ENCODE results near the gene PAK4. TPM values are rescaled to one million over a fixed set of nuclear protein-coding genes. Genes with fewer than 3 reads are reported as not detected.

Gene PAK4
- total RNA-seq, 1 donor from 2014 or later: 14.8 TPM

- intact Hi-C loops (cut with micrococcal nuclease): no loop called here
- DNase-seq: no peak
- Mint-ChIP-seq H3K36me3 (ENCODE audit: low read depth) (peaks cover 4% of the 10 kb centered on the region), H3K9me3 (no peaks in the 10 kb centered on the region), H3K27ac (no peak overlapping the region), H3K27me3 (no peaks in the 10 kb centered on the region), H3K4me3 (no peak overlapping the region), H3K4me1 (peaks cover 26% of the 10 kb centered on the region)
Observed at GRCh38 chr19:39130337-39131254, 5.0 kb downstream of the PAK4 start.

GRCh38 chr19:39131255-39131755 lies 5.7 kb downstream of the PAK4 start:
- intact Hi-C loops (cut with micrococcal nuclease): no loop called here
- peaks cover 23% of the 10 kb centered on the region for H3K4me1 Mint-ChIP-seq
- no peak overlapping the region for H3K27ac Mint-ChIP-seq
- H3K9me3 Mint-ChIP-seq: no peaks in the 10 kb centered on the region
- H3K36me3 Mint-ChIP-seq (ENCODE audit: low read depth): peaks cover 3% of the 10 kb centered on the region
- no peak overlapping the region for H3K4me3 Mint-ChIP-seq
- no peak for DNase-seq
- no peaks in the 10 kb centered on the region for H3K27me3 Mint-ChIP-seq

DNA sequence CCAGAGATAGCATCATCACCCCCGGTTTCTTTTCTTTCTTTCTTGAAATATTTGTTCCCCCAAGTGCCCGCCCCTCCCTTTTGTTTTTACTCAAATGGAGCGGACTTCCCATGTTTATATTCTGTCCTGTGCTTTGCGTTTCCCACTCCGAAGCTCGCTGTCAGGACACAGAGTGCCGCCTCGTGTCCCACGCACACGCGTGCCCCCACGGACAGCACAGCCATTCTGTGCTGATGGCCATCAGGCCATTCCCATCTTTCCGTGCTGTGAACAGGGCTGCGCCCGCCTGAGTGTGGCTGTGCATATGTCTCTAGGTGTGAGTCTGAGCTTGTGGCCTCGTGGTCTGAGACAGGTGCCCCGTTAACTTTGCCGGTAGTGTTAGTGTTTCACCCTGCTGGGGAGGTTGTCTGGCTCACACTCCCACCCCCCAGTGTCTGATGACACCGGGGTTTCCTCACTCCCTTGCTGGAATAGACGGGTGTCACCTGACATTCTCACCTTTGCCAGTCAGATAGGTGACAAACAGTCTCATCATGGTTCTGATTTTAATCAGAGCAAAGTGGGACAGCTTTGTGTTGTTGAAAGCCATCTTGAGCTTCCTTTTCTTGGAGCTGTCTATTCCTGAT lies 6.9 kb downstream of the PAK4 start:
- H3K4me3 Mint-ChIP-seq: no peak overlapping the region
- no peak for DNase-seq
- intact Hi-C loops (cut with micrococcal nuclease): no loop called here
- H3K9me3 Mint-ChIP-seq: no peaks in the 10 kb centered on the region
- peaks cover 17% of the 10 kb centered on the region for H3K4me1 Mint-ChIP-seq
- H3K36me3 Mint-ChIP-seq (ENCODE audit: low read depth): peaks cover 3% of the 10 kb centered on the region
- H3K27me3 Mint-ChIP-seq: no peaks in the 10 kb centered on the region
- H3K27ac Mint-ChIP-seq: no peak overlapping the region

DNA sequence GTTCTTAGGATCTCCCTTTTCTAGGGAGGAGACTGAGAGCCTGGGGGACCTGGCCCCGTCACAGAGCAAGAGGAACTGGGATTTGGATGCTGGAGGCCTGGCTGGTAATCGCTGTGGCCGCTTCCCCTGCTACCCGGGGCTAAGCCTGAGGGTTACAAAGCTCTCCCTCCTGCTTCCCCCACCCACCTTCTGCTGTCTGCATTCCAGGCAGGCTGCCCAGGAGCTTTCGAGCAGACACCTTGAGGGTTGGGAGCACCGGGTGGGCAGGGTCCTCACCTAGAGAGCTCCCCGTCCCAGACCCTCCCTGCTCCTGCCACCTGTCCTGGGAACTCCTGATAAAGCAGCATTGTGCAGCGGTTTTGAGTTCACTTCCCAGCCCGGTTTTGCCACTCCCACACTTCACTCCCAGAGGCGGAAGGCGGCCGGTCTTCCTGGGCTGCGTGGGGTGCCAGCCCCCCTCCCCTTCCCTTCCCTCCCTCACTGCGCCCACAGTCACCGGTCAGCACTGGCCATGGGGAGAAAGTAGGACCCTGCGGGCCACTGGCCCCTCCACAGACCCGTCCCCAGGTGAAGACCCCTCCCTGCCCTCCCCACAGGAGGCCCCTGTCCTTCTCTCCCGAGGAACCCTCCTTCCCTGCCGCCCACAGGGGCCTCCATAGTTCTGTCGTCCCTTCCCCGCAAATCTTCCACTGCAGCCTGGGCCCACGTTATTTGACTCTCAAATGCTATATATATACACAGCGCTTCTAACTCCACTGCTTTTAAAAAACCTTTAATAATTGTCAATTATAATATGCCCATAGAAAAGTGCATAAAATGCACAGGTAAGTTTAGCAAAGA lies 8.1 kb downstream of the PAK4 start:
- H3K27me3 Mint-ChIP-seq: no peaks in the 10 kb centered on the region
- H3K27ac Mint-ChIP-seq: no peak overlapping the region
- H3K36me3 Mint-ChIP-seq (ENCODE audit: low read depth): peaks cover 3% of the 10 kb centered on the region
- H3K4me3 Mint-ChIP-seq: no peak overlapping the region
- intact Hi-C loops (cut with micrococcal nuclease): no loop called here
- H3K4me1 Mint-ChIP-seq: peaks cover 16% of the 10 kb centered on the region
- no peak for DNase-seq
- H3K9me3 Mint-ChIP-seq: no peaks in the 10 kb centered on the region

- no peak overlapping the region for H3K27ac Mint-ChIP-seq
- H3K9me3 Mint-ChIP-seq: no peaks in the 10 kb centered on the region
- intact Hi-C loops (cut with micrococcal nuclease): no loop called here
- peaks cover 13% of the 10 kb centered on the region for H3K4me1 Mint-ChIP-seq
- H3K4me3 Mint-ChIP-seq: no peak overlapping the region
- H3K36me3 Mint-ChIP-seq (ENCODE audit: low read depth): no peaks in the 10 kb centered on the region
- H3K27me3 Mint-ChIP-seq: no peaks in the 10 kb centered on the region
- no peak for DNase-seq
Observed at GRCh38 chr19:39135701-39136100, 10.1 kb downstream of the PAK4 start.

DNA sequence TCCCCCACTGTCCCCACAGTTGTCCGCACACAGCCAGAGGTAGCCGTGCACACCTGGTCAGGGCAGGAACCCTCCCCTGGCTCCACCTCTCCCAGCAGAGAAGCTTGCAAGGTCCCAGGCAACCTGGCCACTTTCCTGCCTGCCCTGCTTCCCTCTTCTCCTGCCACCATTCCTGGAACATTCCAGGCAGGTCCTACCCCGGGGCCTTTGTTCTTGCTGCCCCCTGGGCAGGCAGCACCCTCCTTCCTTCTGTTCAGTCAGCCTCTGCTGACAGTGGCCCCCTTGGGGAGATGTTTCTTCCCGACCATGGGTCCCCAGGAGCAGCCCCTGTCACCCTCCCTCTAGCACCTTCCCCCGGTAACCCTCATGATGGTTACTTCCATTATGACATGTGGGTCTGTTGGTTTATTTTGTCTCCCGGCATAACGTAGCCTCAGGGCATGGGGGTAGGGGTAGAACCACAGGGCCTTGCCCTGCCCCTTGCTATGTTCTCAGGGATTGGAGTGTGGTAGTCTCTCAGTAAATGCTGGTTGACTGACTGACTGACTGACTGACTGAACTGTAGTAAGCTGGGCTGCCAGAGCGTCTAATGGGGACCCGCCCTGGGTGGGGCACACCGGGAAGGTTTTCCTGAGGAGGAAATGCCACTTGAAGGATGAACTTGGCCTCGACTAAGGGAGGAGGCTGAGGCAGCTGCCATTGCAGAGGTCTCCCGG lies 10.8 kb downstream of the PAK4 start:
- no peaks in the 10 kb centered on the region for H3K36me3 Mint-ChIP-seq (ENCODE audit: low read depth)

DNA sequence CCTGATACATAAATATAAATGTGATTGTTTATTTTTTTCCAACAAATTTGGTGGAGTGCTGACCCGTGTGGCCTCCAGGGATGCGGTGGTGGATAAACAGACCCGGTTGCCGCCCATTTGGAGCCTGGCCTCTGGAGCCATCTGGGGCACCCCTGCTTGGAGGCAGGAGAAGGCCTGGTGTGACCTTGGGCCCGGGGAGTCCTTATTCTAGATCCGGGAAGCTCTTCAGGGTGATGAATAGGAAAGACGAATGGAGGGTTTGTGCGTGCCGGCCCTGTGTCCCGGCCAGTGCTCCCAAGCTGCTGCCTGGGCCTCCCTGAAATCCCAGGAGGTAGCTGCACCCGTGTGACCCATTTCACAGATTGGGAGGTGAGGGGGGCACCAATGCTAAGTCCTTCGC lies 11.5 kb downstream of the PAK4 start:
- H3K27me3 Mint-ChIP-seq: no peaks in the 10 kb centered on the region
- peaks cover 11% of the 10 kb centered on the region for H3K4me1 Mint-ChIP-seq
- H3K4me3 Mint-ChIP-seq: no peak overlapping the region
- H3K9me3 Mint-ChIP-seq: no peaks in the 10 kb centered on the region
- no peak overlapping the region for H3K27ac Mint-ChIP-seq
- DNase-seq: no peak
- intact Hi-C loops (cut with micrococcal nuclease): no loop called here
- H3K36me3 Mint-ChIP-seq (ENCODE audit: low read depth): no peaks in the 10 kb centered on the region

More for the DNA sequence above, 10.8 kb downstream of the PAK4 start:
- peaks cover 12% of the 10 kb centered on the region for H3K4me1 Mint-ChIP-seq
- intact Hi-C loops (cut with micrococcal nuclease): no loop called here
- DNase-seq: no peak
- no peak overlapping the region for H3K27ac Mint-ChIP-seq
- no peaks in the 10 kb centered on the region for H3K27me3 Mint-ChIP-seq
- no peak overlapping the region for H3K4me3 Mint-ChIP-seq
- H3K9me3 Mint-ChIP-seq: no peaks in the 10 kb centered on the region

DNA sequence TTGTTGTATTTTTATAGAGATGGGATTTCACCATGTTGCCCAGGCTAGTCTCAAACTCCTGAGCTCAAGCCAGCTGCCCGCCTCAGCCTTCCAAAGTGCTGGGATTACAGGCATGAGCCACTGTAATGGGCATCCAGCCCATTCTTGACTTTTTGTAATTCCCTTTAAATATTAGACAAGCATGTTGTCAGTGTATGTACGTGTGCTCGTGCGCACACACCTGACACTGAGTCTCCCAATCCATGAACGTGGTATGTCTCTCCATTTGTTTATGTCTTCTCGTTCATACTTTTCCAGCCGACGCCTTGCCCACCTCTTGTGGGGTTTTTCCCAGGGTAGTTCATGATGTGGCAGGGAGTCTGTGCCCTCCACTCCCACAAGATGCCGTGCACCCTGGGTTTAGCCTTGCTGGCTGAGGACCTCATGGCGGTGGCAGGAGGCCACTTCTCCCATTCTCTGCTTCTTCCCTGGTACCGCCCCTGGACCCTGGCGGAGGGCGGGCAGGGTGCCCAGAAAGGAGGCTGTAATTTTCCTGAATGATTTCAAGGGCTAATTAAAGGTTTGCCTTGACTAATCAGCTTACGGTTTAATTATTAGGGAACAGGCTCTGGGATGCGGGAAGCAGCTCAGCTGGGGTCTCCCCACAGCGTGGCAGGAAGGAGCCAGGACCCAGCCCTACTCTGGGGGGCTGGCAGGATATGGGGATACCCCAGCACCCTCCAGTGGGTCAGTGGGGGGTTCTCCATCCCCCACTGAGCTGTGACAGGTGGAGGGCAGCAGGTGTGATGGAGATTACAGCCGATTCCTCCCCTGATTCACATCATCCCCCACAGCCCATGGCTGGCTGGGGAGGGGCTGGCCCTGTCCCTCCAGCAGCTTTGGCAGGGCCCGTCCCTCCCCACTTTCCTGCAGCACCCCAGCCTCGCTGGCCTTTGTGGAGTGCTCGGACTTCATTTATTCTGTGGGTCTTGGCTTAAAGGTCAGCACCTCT lies 12.9 kb downstream of the PAK4 start:
- DNase-seq: no peak
- no peaks in the 10 kb centered on the region for H3K36me3 Mint-ChIP-seq (ENCODE audit: low read depth)
- H3K27me3 Mint-ChIP-seq: no peaks in the 10 kb centered on the region
- H3K4me3 Mint-ChIP-seq: no peak overlapping the region
- H3K4me1 Mint-ChIP-seq: peaks cover 5% of the 10 kb centered on the region
- no peaks in the 10 kb centered on the region for H3K9me3 Mint-ChIP-seq
- intact Hi-C loops (cut with micrococcal nuclease): no loop called here
- no peak overlapping the region for H3K27ac Mint-ChIP-seq

DNA sequence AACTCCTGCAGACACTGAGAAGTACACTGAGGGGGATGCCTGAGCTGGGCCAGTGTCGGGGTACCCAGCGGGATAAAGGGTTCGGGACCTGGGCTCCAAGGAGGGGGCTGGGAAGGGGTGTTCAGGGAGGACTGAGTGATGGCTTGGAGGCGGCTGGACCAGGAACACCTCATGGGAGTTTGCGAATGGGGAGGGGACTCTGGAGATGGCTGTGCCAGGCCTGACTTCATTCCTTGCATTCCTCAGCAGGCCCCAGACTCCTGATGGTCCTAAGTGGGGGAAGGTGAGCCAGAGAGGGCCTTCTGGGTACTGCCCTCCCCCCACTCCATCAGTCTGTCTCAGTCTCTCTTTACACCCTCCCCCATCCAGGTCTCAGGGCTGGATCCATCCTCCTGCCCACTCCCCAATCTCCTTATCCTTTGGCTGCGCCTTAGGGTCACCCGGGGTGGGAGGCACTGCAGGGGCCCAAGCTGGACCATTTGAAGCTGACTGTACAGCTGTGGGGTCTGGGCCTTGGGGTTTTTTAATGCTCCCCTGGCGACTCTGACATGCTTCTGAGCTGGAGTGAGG lies 13.8 kb downstream of the PAK4 start:
- intact Hi-C loops (cut with micrococcal nuclease): no loop called here
- no peak for DNase-seq
- Mint-ChIP-seq H3K4me3 (no peak overlapping the region), H3K9me3 (no peaks in the 10 kb centered on the region), H3K27ac (no peak overlapping the region), H3K36me3 (ENCODE audit: low read depth) (no peaks in the 10 kb centered on the region), H3K4me1 (peaks cover 5% of the 10 kb centered on the region), H3K27me3 (no peaks in the 10 kb centered on the region)

- intact Hi-C loops (cut with micrococcal nuclease): no loop called here
- Mint-ChIP-seq H3K4me3 (no peak overlapping the region), H3K9me3 (no peaks in the 10 kb centered on the region), H3K27me3 (no peaks in the 10 kb centered on the region), H3K36me3 (ENCODE audit: low read depth) (no peaks in the 10 kb centered on the region), H3K27ac (no peak overlapping the region), H3K4me1 (peaks cover 10% of the 10 kb centered on the region)
- DNase-seq: no peak
Observed at GRCh38 chr19:39139971-39140453, 14.4 kb downstream of the PAK4 start.

DNA sequence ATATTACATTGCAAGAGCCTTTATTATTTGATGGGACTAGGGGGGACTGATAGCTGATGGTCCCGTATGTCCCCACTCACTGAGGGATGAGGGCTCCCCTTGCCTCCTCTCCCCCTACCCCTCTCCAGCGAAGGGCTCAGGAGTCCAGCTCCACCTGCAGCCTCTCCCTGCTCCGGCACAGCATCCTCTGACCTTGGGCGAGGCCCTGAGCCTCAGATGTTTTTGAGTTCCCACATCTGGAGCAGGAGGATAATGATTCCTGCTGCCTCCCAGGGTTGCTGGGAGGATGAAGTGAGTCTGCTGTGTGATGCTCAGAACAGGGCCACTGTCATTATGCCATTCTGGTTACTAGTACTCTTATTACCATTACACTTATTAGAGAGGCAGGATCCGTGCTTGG lies 15.0 kb downstream of the PAK4 start:
- intact Hi-C loops (cut with micrococcal nuclease): no loop called here
- no peaks in the 10 kb centered on the region for H3K27me3 Mint-ChIP-seq
- no peak overlapping the region for H3K4me3 Mint-ChIP-seq
- DNase-seq: no peak
- no peaks in the 10 kb centered on the region for H3K9me3 Mint-ChIP-seq
- peaks cover 10% of the 10 kb centered on the region for H3K4me1 Mint-ChIP-seq
- no peaks in the 10 kb centered on the region for H3K36me3 Mint-ChIP-seq (ENCODE audit: low read depth)
- no peak overlapping the region for H3K27ac Mint-ChIP-seq

GRCh38 chr19:39141929-39142328 lies 16.3 kb downstream of the PAK4 start:
- DNase-seq: no peak
- Mint-ChIP-seq H3K4me3 (no peak overlapping the region), H3K36me3 (ENCODE audit: low read depth) (no peaks in the 10 kb centered on the region), H3K27me3 (no peaks in the 10 kb centered on the region), H3K4me1 (peaks cover 6% of the 10 kb centered on the region), H3K27ac (no peak overlapping the region), H3K9me3 (no peaks in the 10 kb centered on the region)
- intact Hi-C loops (cut with micrococcal nuclease): no loop called here

All from activated CD4-positive, alpha-beta T cell treated with anti-CD3 and anti-CD28 coated beads, Interleukin-2, amount 10 ng/mL, durations not matched to agents 24 days and 14 days (primary cell).